Fibroblast of pulmonary artery (primary cell): ENCODE measurements around the gene HOXA2.
A peak's percentile ranks its signal among the peaks of the same experiment; 100 is the strongest.

Experiments used
- DNase-seq: peaks from one replicate; pipeline ENCODE4 v3.0.0-alpha.2; 2010; ENCODE audit warnings: low read depth
- H3K4me3 ChIP-seq: replicated peaks from 2 replicates; pipeline ENCODE4 v1.5.1; 2011; ENCODE audit warnings: low read depth, mild to moderate bottlenecking, control low read depth, low read length, moderate library complexity
- CTCF ChIP-seq: IDR thresholded peaks from 2 replicates; pipeline ENCODE4 v1.5.1; 2011; ENCODE audit warnings: mild to moderate bottlenecking, control low read depth, low read length, inconsistent platforms; ENCODE audit errors: missing control alignments

The HOXA2 gene

GRCh38 chr7:27113991-27114769 is 11.7 kb upstream of the HOXA2 start:
- DNase-seq, result no peak
- peak overlapping the region; percentile 27 for H3K4me3 ChIP-seq
- no peak for TF ChIP-seq CTCF

GRCh38 chr7:27112955-27113949 is 10.8 kb upstream of the HOXA2 start:
- peak overlapping the region; percentile 43 for H3K4me3 ChIP-seq
- DNase-seq, result peak; percentile 61
- no peak for TF ChIP-seq CTCF

GRCh38 chr7:27112361-27112760 is 9.9 kb upstream of the HOXA2 start:
- no peak for DNase-seq
- H3K4me3 ChIP-seq, result peak overlapping the region; percentile 43
- TF ChIP-seq CTCF, result no peak

- no peak for TF ChIP-seq CTCF
- no peak for DNase-seq
- no peak overlapping the region for H3K4me3 ChIP-seq
Measured at GRCh38 chr7:27111751-27112277, 9.3 kb upstream of the HOXA2 start.

GRCh38 chr7:27111042-27111750 is 8.7 kb upstream of the HOXA2 start:
- H3K4me3 ChIP-seq, result no peak overlapping the region
- TF ChIP-seq CTCF, result no peak
- peak; percentile 48 for DNase-seq
